Neural progenitor cell (in vitro differentiated cells): Measurements from ENCODE around the gene PHGDH.

Experiments used
- CTCF ChIP-seq: fragments of 200-600 bp; sonication (generic); IDR thresholded peaks from 2 replicates; pipeline ENCODE4 v1.5.1; 2017; ENCODE audit warnings: antibody characterized with exemption, mild to moderate bottlenecking
- EZH2 ChIP-seq: fragments of 200-600 bp; sonication (generic); IDR thresholded peaks from 2 replicates; pipeline ENCODE4 v1.6.1; 2017; ENCODE audit warnings: antibody characterized with exemption, mild to moderate bottlenecking, moderate library complexity

GRCh38 chr1:119781434-119782210 is 69.9 kb downstream of the PHGDH start:
- TF ChIP-seq CTCF (no peak), EZH2 (no peak)
